K562 (cell line): Measurements from ENCODE around the gene HTT-AS.

Experiments used
- FOXM1 ChIP-seq, 2 experiments: fragments of 450-650 bp in 1 of 2; sonication (generic) in 1 of 2; formaldehyde crosslinking in 1 of 2; IDR thresholded peaks; 2 replicates each; pipeline versions ENCODE4 v1.6.1 to v1.9.0; 2017 to 2022; ENCODE audit warnings: low read depth in 2 of 2, mild to moderate bottlenecking in 2 of 2, missing genetic modification reagents in 1 of 2, moderate library complexity in 1 of 2
- HIVEP1 ChIP-seq: fragments of 250-450 bp; sonication (Bioruptor Pico); IDR thresholded peaks from 2 replicates; pipeline ENCODE4 v1.4.0; 2020; ENCODE audit warnings: mild to moderate bottlenecking
- MAFK ChIP-seq: IDR thresholded peaks from 2 replicates; pipeline ENCODE4 v1.6.1; 2011; ENCODE audit warnings: low read length, improper control_type of control experiment
- MEF2A ChIP-seq: IDR thresholded peaks from 2 replicates; pipeline ENCODE4 v1.6.1; 2011; ENCODE audit warnings: low read depth, mild to moderate bottlenecking, low read length, moderate library complexity; ENCODE audit not compliant: control insufficient read depth
- RBM34 ChIP-seq: fragments of 200-400 bp; formaldehyde crosslinking; IDR thresholded peaks from 2 replicates; pipeline ENCODE4 v1.6.1; 2018; ENCODE audit warnings: low read length, borderline replicate concordance; ENCODE audit not compliant: insufficient read depth
- TRIM24 ChIP-seq, 2 experiments: fragments of 450-650 bp; IDR thresholded peaks; 2 replicates each; pipeline ENCODE4 v1.6.1; 2016
- ZNF140 ChIP-seq: fragments of 250-450 bp; sonication (Bioruptor Pico); IDR thresholded peaks from 2 replicates; pipeline ENCODE4 v1.8.0; 2021; ENCODE audit warnings: moderate library complexity, mild to moderate bottlenecking, inconsistent platforms
- ZNF766 ChIP-seq: fragments of 200-800 bp; sonication (Bioruptor generic); conservative IDR thresholded peaks from 2 replicates; pipeline ENCODE4 v1.6.1; 2016; ENCODE audit warnings: missing genetic modification characterization, missing compliant biosample characterization
- TF ChIP-seq, protein P1 (sequence below): fragments of 250-450 bp; sonication (Bioruptor Pico); IDR thresholded peaks from 2 replicates; pipeline ENCODE4 v1.5.0; 2020; ENCODE audit warnings: mild to moderate bottlenecking, borderline replicate concordance
- TF ChIP-seq, protein P2 (sequence below), 3 experiments: IDR thresholded peaks in 2 of 3; conservative IDR thresholded peaks in 1 of 3; 2 replicates each; pipeline ENCODE4 v1.5.1; 2011 to 2012; ENCODE audit warnings: low read length in 3 of 3, mild to moderate bottlenecking in 3 of 3, control low read depth in 2 of 3, improper control_type of control experiment in 1 of 3, inconsistent platforms in 1 of 3, low read depth in 1 of 3, mixed read lengths in 1 of 3, moderate library complexity in 1 of 3; ENCODE audit not compliant: insufficient read depth in 2 of 3
- TF ChIP-seq, protein P3 (sequence below): sonication (generic); formaldehyde crosslinking; IDR thresholded peaks from 2 replicates; pipeline ENCODE4 v1.9.0; 2022; ENCODE audit warnings: mild to moderate bottlenecking, missing genetic modification reagents

DNA sequence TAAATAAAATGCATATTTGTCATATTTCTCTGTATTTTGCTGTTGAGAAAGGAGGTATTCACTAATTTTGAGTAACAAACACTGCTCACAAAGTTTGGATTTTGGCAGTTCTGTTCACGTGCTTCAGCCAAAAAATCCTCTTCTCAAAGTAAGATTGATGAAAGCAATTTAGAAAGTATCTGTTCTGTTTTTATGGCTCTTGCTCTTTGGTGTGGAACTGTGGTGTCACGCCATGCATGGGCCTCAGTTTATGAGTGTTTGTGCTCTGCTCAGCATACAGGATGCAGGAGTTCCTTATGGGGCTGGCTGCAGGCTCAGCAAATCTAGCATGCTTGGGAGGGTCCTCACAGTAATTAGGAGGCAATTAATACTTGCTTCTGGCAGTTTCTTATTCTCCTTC lies 3.5 kb upstream of the HTT-AS start:
- TF ChIP-seq TRIM24 (IDR thresholded peaks at IDR 0.05) (no peak), MAFK (no peak), ZNF140 (CRISPR knock-in tag) (no peak), HIVEP1 (no peak), RBM34 (no peak), MEF2A (no peak), FOXM1 (IDR thresholded peaks at IDR 0.05; ENCODE audit: low read depth) (no peak), FOXM1 (CRISPR knock-in tag; IDR thresholded peaks at IDR 0.05; ENCODE audit: low read depth) (no peak), ZNF766 (CRISPR knock-in tag) (no peak)
- TF ChIP-seq, protein P1, sequence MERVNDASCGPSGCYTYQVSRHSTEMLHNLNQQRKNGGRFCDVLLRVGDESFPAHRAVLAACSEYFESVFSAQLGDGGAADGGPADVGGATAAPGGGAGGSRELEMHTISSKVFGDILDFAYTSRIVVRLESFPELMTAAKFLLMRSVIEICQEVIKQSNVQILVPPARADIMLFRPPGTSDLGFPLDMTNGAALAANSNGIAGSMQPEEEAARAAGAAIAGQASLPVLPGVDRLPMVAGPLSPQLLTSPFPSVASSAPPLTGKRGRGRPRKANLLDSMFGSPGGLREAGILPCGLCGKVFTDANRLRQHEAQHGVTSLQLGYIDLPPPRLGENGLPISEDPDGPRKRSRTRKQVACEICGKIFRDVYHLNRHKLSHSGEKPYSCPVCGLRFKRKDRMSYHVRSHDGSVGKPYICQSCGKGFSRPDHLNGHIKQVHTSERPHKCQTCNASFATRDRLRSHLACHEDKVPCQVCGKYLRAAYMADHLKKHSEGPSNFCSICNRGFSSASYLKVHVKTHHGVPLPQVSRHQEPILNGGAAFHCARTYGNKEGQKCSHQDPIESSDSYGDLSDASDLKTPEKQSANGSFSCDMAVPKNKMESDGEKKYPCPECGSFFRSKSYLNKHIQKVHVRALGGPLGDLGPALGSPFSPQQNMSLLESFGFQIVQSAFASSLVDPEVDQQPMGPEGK = no peak
- TF ChIP-seq, protein P2, sequence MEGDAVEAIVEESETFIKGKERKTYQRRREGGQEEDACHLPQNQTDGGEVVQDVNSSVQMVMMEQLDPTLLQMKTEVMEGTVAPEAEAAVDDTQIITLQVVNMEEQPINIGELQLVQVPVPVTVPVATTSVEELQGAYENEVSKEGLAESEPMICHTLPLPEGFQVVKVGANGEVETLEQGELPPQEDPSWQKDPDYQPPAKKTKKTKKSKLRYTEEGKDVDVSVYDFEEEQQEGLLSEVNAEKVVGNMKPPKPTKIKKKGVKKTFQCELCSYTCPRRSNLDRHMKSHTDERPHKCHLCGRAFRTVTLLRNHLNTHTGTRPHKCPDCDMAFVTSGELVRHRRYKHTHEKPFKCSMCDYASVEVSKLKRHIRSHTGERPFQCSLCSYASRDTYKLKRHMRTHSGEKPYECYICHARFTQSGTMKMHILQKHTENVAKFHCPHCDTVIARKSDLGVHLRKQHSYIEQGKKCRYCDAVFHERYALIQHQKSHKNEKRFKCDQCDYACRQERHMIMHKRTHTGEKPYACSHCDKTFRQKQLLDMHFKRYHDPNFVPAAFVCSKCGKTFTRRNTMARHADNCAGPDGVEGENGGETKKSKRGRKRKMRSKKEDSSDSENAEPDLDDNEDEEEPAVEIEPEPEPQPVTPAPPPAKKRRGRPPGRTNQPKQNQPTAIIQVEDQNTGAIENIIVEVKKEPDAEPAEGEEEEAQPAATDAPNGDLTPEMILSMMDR (IDR thresholded peaks at IDR 0.05 in 2 of 3, conservative IDR thresholded peaks at IDR 0.05 in 1 of 3; ENCODE audit: insufficient read depth in 2 of 3, low read depth in 1 of 3, low read length in 3 of 3) = no peak
- TF ChIP-seq, protein P3, sequence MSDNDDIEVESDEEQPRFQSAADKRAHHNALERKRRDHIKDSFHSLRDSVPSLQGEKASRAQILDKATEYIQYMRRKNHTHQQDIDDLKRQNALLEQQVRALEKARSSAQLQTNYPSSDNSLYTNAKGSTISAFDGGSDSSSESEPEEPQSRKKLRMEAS = no peak
